IMR-90 (cell line): Measurements from ENCODE around the gene DNM3. TPM values are rescaled to one million over a fixed set of nuclear protein-coding genes. Genes with fewer than 3 reads are reported as not detected.

Source experiments
- ATAC-seq: fragments of 200-7000 bp; cut with Tn5 transposase; 2 replicates; pipeline ENCODE4 v1.9.1; 2020; ENCODE audit warnings: low read depth, mild to moderate bottlenecking, moderate library complexity
- BruUV-seq: library from RNA; stranded (reverse); fragments of 400-500 nt; replicated peaks from 2 replicates; lab custom pipeline; 2021; lab: Mats Ljungman, UMichigan
- CTCF ChIA-PET: fragments of 300-600 bp; formaldehyde crosslinking; extraction: SDS; loops from one replicate; lab custom pipeline; 2021; ENCODE audit warnings: antibody characterized with exemption; lab: Yijun Ruan, JAX
- POLR2A ChIA-PET: fragments of 300-600 bp; sonication (Branson Sonifier 250); formaldehyde crosslinking; loops from one replicate; lab custom pipeline; 2022; ENCODE audit warnings: antibody characterized with exemption; ENCODE audit not compliant: unreplicated experiment; lab: Charles Lee
- DNase-seq: peaks from one replicate; pipeline ENCODE4 v3.0.0; 2013
- H2AFZ ChIP-seq: replicated peaks from 2 replicates; pipeline ENCODE3; 2013; ENCODE audit warnings: low read length, mild to moderate bottlenecking; ENCODE audit not compliant: poor library complexity
- H2AK5ac ChIP-seq: 2 replicates; pipeline ENCODE4 v1.6.1; 2013; ENCODE audit warnings: low read depth, low read length, inconsistent platforms
- H2AK9ac ChIP-seq: replicated peaks from 2 replicates; pipeline ENCODE3; 2013; ENCODE audit warnings: mild to moderate bottlenecking, low read depth, low read length, moderate library complexity; ENCODE audit not compliant: poor library complexity
- H2BK120ac ChIP-seq: 2 replicates; pipeline ENCODE4 v1.6.1; 2013; ENCODE audit warnings: low read depth, low read length, inconsistent platforms
- H2BK15ac ChIP-seq: 3 replicates; pipeline ENCODE4 v1.6.1; 2013; ENCODE audit warnings: low read depth, low read length, inconsistent platforms
- H2BK20ac ChIP-seq: 2 replicates; pipeline ENCODE4 v1.6.1; 2013; ENCODE audit warnings: low read depth, mild to moderate bottlenecking, inconsistent platforms, low read length, moderate library complexity
- H2BK5ac ChIP-seq: 2 replicates; pipeline ENCODE4 v1.6.1; 2013; ENCODE audit warnings: mild to moderate bottlenecking, low read depth, low read length, inconsistent platforms; ENCODE audit not compliant: poor library complexity, severe bottlenecking
- H3K14ac ChIP-seq: replicated peaks from 2 replicates; pipeline ENCODE4 v1.6.1; 2013; ENCODE audit warnings: low read depth, low read length, inconsistent platforms
- H3K18ac ChIP-seq: 2 replicates; pipeline ENCODE4 v1.6.1; 2013; ENCODE audit warnings: low read depth, low read length, control low read depth
- H3K23ac ChIP-seq: 2 replicates; pipeline ENCODE4 v1.6.1; 2013; ENCODE audit warnings: low read depth, low read length, inconsistent platforms
- H3K27ac ChIP-seq: 2 replicates; pipeline ENCODE4 v1.5.1; 2013; ENCODE audit warnings: mild to moderate bottlenecking, control low read depth, low read length; ENCODE audit not compliant: insufficient read depth
- H3K27me3 ChIP-seq: 2 replicates; pipeline ENCODE4 v1.6.1; 2013; ENCODE audit warnings: low read length; ENCODE audit not compliant: control insufficient read depth, insufficient read depth
- H3K36me3 ChIP-seq: 2 replicates; pipeline ENCODE4 v1.6.1; 2013; ENCODE audit warnings: low read length, mixed read lengths; ENCODE audit not compliant: control insufficient read depth, insufficient read depth
- H3K4ac ChIP-seq: 2 replicates; pipeline ENCODE4 v1.6.1; 2013; ENCODE audit warnings: low read depth, low read length, inconsistent platforms
- H3K4me1 ChIP-seq: 2 replicates; pipeline ENCODE4 v1.6.1; 2013; ENCODE audit warnings: low read length, mixed read lengths; ENCODE audit not compliant: control insufficient read depth, insufficient read depth
- H3K4me2 ChIP-seq: 2 replicates; pipeline ENCODE4 v1.6.1; 2013; ENCODE audit warnings: low read depth, mild to moderate bottlenecking, control low read depth, low read length, moderate library complexity
- H3K4me3 ChIP-seq: 2 replicates; pipeline ENCODE4 v1.5.1; 2013; ENCODE audit warnings: low read depth, mild to moderate bottlenecking, control low read depth, low read length, moderate library complexity; ENCODE audit not compliant: insufficient read depth
- H3K56ac ChIP-seq: 2 replicates; pipeline ENCODE4 v1.6.1; 2013; ENCODE audit warnings: low read length, inconsistent platforms; ENCODE audit not compliant: insufficient read depth; ENCODE audit errors: extremely low read depth
- H3K79me1 ChIP-seq, 2 experiments: 2 replicates each; pipeline ENCODE4 v1.6.1; 2013; ENCODE audit warnings: low read length in 2 of 2, inconsistent platforms in 1 of 2, low read depth in 1 of 2
- H3K9ac ChIP-seq: 2 replicates; pipeline ENCODE4 v1.6.1; 2013; ENCODE audit warnings: low read depth, low read length, control low read depth
- H3K9me1 ChIP-seq: 2 replicates; pipeline ENCODE4 v1.6.1; 2013; ENCODE audit warnings: low read length, inconsistent platforms; ENCODE audit not compliant: insufficient read depth
- H3K9me3 ChIP-seq: 2 replicates; pipeline ENCODE4 v1.6.1; 2013; ENCODE audit warnings: low read length; ENCODE audit not compliant: control insufficient read depth, insufficient read depth
- H4K20me1 ChIP-seq: 2 replicates; pipeline ENCODE4 v1.6.1; 2013; ENCODE audit warnings: low read length, inconsistent platforms; ENCODE audit not compliant: insufficient read depth
- H4K5ac ChIP-seq: 2 replicates; pipeline ENCODE4 v1.6.1; 2013; ENCODE audit warnings: mild to moderate bottlenecking, low read depth, low read length, control low read depth
- H4K8ac ChIP-seq, 2 experiments: 2 replicates each; pipeline ENCODE4 v1.6.1; 2013; ENCODE audit warnings: low read depth in 2 of 2, low read length in 2 of 2, control low read depth in 1 of 2, inconsistent platforms in 1 of 2
- H4K91ac ChIP-seq: 2 replicates; pipeline ENCODE4 v1.6.1; 2013; ENCODE audit warnings: low read depth, low read length, inconsistent platforms; ENCODE audit not compliant: insufficient read depth
- POLR2A ChIP-seq: IDR thresholded peaks from 2 replicates; pipeline ENCODE4 v1.6.1; 2012; ENCODE audit warnings: mild to moderate bottlenecking, low read depth, low read length
- RAD21 ChIP-seq: IDR thresholded peaks from 2 replicates; pipeline ENCODE4 v1.6.1; 2012; ENCODE audit warnings: low read length, improper control_type of control experiment
- RFX5 ChIP-seq: IDR thresholded peaks from 2 replicates; pipeline ENCODE4 v1.8.0; 2012; ENCODE audit warnings: low read depth, mild to moderate bottlenecking, low read length, moderate library complexity
- WGBS, 2 experiments: methylation state at CpG; one replicate each; pipeline versions ENCODE4 v1.1.5 to v1.1.7; 2013; ENCODE audit warnings: missing lambda C conversion rate in 2 of 2; ENCODE audit not compliant: insufficient read length in 1 of 2; ENCODE audit errors: extremely low coverage in 2 of 2; 5-methylcytosine and 5-hydroxymethylcytosine counted together
- dilution Hi-C: fragments of 300-500 bp; cut with HindIII; formaldehyde crosslinking; loops from one replicate; pipeline ENCODE4 v1.14.3; 2018; ENCODE audit warnings: low sequenced_read_pairs; ENCODE audit not compliant: unreplicated experiment
- in situ Hi-C: fragments of 300-500 bp; cut with MboI; formaldehyde crosslinking; loops from 3 replicates; pipeline ENCODE4 v1.14.3; 2019; ENCODE audit warnings: low sequenced_read_pairs, inconsistent platforms, mixed read lengths
- intact Hi-C: fragments of 100-400 bp; cut with micrococcal nuclease; formaldehyde crosslinking; loops from 2 replicates; pipeline ENCODE4 v1.10.0; 2022
- polyA plus RNA-seq, 3 experiments: library from polyadenylated mRNA; depleted of rRNA; stranded (reverse); fragments of >200 nt; gene quantifications; 2 replicates each; pipeline ENCODE4 v1.2.3, GENCODE V29; 2012; ENCODE audit warnings: low replicate concordance in 1 of 3
- total RNA-seq: library from RNA; depleted of rRNA; stranded (reverse); fragments of >200 nt; gene quantifications from 2 replicates; pipeline ENCODE4 v1.2.3, GENCODE V29; 2012

DNM3 gene
- total and polyA plus RNA-seq, 2 of the 4 experiments (the other 2 are of a cell fraction): 0.36 TPM

GRCh38 chr1:172265905-172266304, 424.6 kb downstream of the DNM3 start:
- H3K23ac ChIP-seq: no peak overlapping the region
- no peak overlapping the region for H4K91ac ChIP-seq
- DNase-seq (no peak), ATAC-seq (no peak)
- H3K56ac ChIP-seq: no peak overlapping the region
- no peak for TF ChIP-seq POLR2A
- TF ChIP-seq RFX5: no peak
- TF ChIP-seq RAD21: no peak
- H2AFZ ChIP-seq: no peak overlapping the region
- H3K27ac ChIP-seq: no peak overlapping the region
- no CpG with 5 or more reads among the region's 1 CpG for WGBS, 2 experiments
- no peak overlapping the region for H2BK120ac ChIP-seq
- no peaks in the 10 kb centered on the region for H3K79me1 ChIP-seq
- intact Hi-C loops: no loop called here
- no peak overlapping the region for H2BK20ac ChIP-seq
- no peak overlapping the region for H3K14ac ChIP-seq
- no peaks in the 10 kb centered on the region for H3K36me3 ChIP-seq
- H3K9me3 ChIP-seq: peaks cover under 1% of the 10 kb centered on the region; the same call in 1 of the 2 replicates
- BruUV-seq: no TSS peak
- H4K5ac ChIP-seq: no peak overlapping the region
- no peaks in the 10 kb centered on the region for H3K9me1 ChIP-seq
- in situ Hi-C loops: no loop called here
- H3K4me3 ChIP-seq: no peak overlapping the region
- ChIA-PET POLR2A (no interaction called here), CTCF (no interaction called here)
- no peak overlapping the region for H2BK5ac ChIP-seq
- no peak overlapping the region for H2AK5ac ChIP-seq
- H3K4me1 ChIP-seq: peaks cover 2% of the 10 kb centered on the region; the same call in 1 of the 2 replicates
- H3K4ac ChIP-seq: no peak overlapping the region
- no peak overlapping the region for H2BK15ac ChIP-seq
- H3K27me3 ChIP-seq: no peaks in the 10 kb centered on the region
- no peak overlapping the region for H3K18ac ChIP-seq
- H3K9ac ChIP-seq: no peak overlapping the region
- H2AK9ac ChIP-seq: no peak overlapping the region
- H3K4me2 ChIP-seq: no peak overlapping the region
- dilution Hi-C loops: no loop called here
- H4K20me1 ChIP-seq: no peaks in the 10 kb centered on the region
- H4K8ac ChIP-seq: no peak overlapping the region
